HAP-1 (cell line): ENCODE results near the gene PRKAG2.

Source experiments
- DNase-seq, 2 experiments: peaks; one replicate each; pipeline ENCODE4 v3.0.0-alpha.2; 2016 to 2020; ENCODE audit warnings: low spot score in 2 of 2
- H3K27me3 ChIP-seq: fragments of 250-450 bp; sonication (Bioruptor Pico); 2 replicates; pipeline ENCODE4 v1.5.1; 2020; ENCODE audit warnings: low read depth, mild to moderate bottlenecking, moderate library complexity
- H3K36me3 ChIP-seq: fragments of 250-450 bp; sonication (Bioruptor Pico); replicated peaks from 2 replicates; pipeline ENCODE4 v1.5.1; 2020; ENCODE audit warnings: mild to moderate bottlenecking
- H3K4me1 ChIP-seq: fragments of 250-450 bp; sonication (Bioruptor Pico); 2 replicates; pipeline ENCODE4 v1.5.1; 2020; ENCODE audit warnings: mild to moderate bottlenecking
- H3K4me3 ChIP-seq: fragments of 250-450 bp; sonication (Bioruptor Pico); 2 replicates; pipeline ENCODE4 v1.5.1; 2020; ENCODE audit warnings: mild to moderate bottlenecking, moderate library complexity
- H3K9me3 ChIP-seq: fragments of 250-450 bp; sonication (Bioruptor Pico); 2 replicates; pipeline ENCODE4 v1.5.1; 2020; ENCODE audit warnings: mild to moderate bottlenecking, moderate library complexity
- in situ Hi-C: fragments of 300-500 bp; cut with MboI; formaldehyde crosslinking; loops from 3 replicates; pipeline ENCODE4 v1.14.3; 2020; ENCODE audit warnings: low sequenced_read_pairs, inconsistent platforms, mixed read lengths

The PRKAG2 gene

DNA sequence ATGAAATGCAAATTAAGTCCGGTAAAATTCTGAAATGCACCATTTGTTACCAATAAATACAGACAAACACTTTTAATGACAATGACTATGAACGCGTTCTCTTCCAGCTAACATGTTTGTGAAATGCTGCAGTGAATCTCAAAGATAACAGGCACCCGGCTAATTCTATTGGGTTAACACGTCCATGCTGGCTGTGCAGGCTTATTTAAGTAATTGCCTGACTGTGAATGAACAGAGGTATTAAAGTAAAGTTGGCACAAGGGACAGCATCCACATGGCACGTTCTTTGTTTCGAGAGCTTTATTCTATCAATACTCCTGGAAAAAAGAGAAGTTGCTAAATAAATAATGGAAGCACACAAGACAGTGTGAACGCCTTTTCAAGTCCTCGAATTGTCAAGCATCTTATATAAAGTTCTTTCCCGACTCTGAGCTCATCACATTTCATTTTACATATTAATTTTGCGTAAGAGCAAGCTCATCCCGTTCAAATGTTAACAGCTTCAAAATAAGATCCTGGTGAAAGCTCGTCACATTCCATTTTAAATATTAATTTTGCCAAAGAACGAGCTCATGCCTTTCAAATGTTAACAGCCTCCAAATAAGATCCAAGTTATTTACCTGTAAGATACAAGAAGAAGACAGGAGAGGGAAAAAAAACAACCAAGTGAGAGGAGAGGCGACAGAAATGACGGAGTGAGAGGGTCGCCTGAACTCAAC lies 245.9 kb downstream of the PRKAG2 start:
- in situ Hi-C loops = no loop called here
- peaks cover 5% of the 10 kb centered on the region; the same call in 1 of the 2 replicates for H3K9me3 ChIP-seq
- H3K36me3 ChIP-seq = no peaks in the 10 kb centered on the region
- H3K4me3 ChIP-seq = peak overlapping the region; percentile 46
- no peaks in the 10 kb centered on the region for H3K27me3 ChIP-seq
- DNase-seq = no peak
- peaks cover 20% of the 10 kb centered on the region for H3K4me1 ChIP-seq

DNA sequence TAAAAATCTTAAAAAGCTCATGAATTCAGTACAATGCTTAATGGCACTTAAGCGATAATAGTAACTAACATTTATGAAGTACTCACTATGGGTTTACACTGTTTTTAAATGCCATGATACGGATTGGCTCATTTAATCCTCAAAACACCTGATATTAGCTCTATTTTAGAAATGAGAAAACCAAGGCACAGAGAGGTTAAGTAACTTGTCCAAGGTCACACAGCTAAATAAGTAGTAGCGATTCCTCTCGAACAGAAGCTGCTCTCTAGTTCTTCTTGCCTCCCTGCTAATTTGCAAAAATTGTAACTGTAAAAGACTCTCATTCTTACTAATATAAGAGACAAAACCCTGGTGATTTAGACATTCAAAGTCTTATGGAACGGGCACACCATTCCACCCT lies 246.6 kb downstream of the PRKAG2 start:
- Histone ChIP-seq H3K9me3 (peaks cover 5% of the 10 kb centered on the region; the same call in 1 of the 2 replicates), H3K4me1 (peaks cover 20% of the 10 kb centered on the region), H3K27me3 (no peaks in the 10 kb centered on the region), H3K36me3 (no peaks in the 10 kb centered on the region), H3K4me3 (no peak overlapping the region)
- in situ Hi-C loops = no loop called here
- DNase-seq = no peak

DNA sequence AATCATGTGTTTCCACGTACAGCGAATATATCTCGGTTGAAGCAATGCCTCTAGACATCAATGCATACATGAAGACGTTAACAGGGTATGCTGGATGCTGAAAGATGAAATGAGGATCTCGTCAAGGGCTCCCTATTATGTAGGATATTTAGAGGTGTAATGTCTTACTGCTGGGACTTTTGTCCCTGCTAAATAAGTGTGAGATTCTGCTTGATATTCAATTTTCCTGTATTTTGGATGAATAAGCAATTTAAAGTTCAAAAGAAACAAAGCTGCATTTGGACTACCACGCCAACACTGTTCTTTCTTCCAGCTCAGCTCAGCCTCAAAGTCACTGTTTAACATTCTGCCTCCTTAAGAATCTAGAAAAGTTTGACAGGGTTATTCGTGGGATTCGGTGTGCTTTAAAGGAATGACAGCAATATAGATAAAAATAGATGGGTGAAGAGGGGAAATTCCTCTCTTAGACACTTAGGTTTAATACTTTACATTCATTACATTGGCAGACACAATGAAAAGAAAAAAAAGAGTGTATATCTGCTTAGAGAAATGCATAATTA lies 247.1 kb downstream of the PRKAG2 start:
- Histone ChIP-seq H3K4me1 (peaks cover 20% of the 10 kb centered on the region), H3K9me3 (peaks cover 5% of the 10 kb centered on the region; the same call in 1 of the 2 replicates), H3K27me3 (no peaks in the 10 kb centered on the region), H3K4me3 (no peak overlapping the region), H3K36me3 (no peaks in the 10 kb centered on the region)
- in situ Hi-C loops = no loop called here
- no peak for DNase-seq

GRCh38 chr7:151628846-151629604 lies 247.9 kb downstream of the PRKAG2 start:
- Histone ChIP-seq H3K27me3 (no peaks in the 10 kb centered on the region), H3K4me1 (peaks cover 20% of the 10 kb centered on the region), H3K36me3 (no peaks in the 10 kb centered on the region), H3K4me3 (no peak overlapping the region), H3K9me3 (peaks cover 5% of the 10 kb centered on the region; the same call in 1 of the 2 replicates)
- in situ Hi-C loops = no loop called here
- DNase-seq = peak; percentile 38 to 47

GRCh38 chr7:151626422-151627115 lies 250.3 kb downstream of the PRKAG2 start:
- peaks cover 20% of the 10 kb centered on the region for H3K4me1 ChIP-seq
- H3K9me3 ChIP-seq = no peaks in the 10 kb centered on the region
- in situ Hi-C loops = no loop called here
- no peak overlapping the region for H3K4me3 ChIP-seq
- H3K36me3 ChIP-seq = no peaks in the 10 kb centered on the region
- H3K27me3 ChIP-seq = no peaks in the 10 kb centered on the region
- peak in 1 of 2 experiments; percentile 34 for DNase-seq

DNA sequence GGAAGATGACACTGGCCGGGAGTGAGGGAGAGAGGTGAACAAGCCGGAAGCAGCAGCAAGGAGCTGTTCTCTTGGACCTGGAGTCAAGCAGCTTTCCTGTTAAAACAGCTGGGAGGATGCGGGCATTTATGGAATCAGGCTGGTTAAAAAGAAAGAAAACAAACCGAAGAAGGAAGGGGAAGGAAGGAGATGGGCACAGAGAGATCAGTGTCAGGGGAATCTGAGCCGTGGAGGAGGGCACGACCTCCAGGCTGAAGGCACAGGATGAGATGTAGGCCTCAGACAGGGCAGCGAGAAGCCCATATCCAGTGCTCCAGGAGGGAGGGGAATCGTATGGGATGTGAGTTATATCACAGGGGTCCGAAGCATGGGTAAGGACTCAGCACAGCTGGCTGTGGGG lies 251.3 kb downstream of the PRKAG2 start:
- no peak for DNase-seq
- no peaks in the 10 kb centered on the region for H3K27me3 ChIP-seq
- peaks cover 12% of the 10 kb centered on the region for H3K4me1 ChIP-seq
- no peak overlapping the region for H3K4me3 ChIP-seq
- H3K36me3 ChIP-seq = no peaks in the 10 kb centered on the region
- H3K9me3 ChIP-seq = no peaks in the 10 kb centered on the region
- in situ Hi-C loops = no loop called here

- Histone ChIP-seq H3K36me3 (no peaks in the 10 kb centered on the region), H3K27me3 (no peaks in the 10 kb centered on the region), H3K4me3 (no peak overlapping the region), H3K4me1 (peaks cover 9% of the 10 kb centered on the region), H3K9me3 (no peaks in the 10 kb centered on the region)
- no peak for DNase-seq
- in situ Hi-C loops = no loop called here
These were observed 252.5 kb downstream of the PRKAG2 start for GRCh38 chr7:151624246-151624928.

- H3K4me1 ChIP-seq = peaks cover 2% of the 10 kb centered on the region
- H3K4me3 ChIP-seq = no peak overlapping the region
- H3K27me3 ChIP-seq = no peaks in the 10 kb centered on the region
- in situ Hi-C loops = no loop called here
- no peaks in the 10 kb centered on the region for H3K36me3 ChIP-seq
- no peaks in the 10 kb centered on the region for H3K9me3 ChIP-seq
- DNase-seq = no peak
These were observed 253.1 kb downstream of the PRKAG2 start for GRCh38 chr7:151623766-151624165.

GRCh38 chr7:151621961-151622360 lies 255.0 kb downstream of the PRKAG2 start:
- Histone ChIP-seq H3K4me3 (no peak overlapping the region), H3K27me3 (no peaks in the 10 kb centered on the region), H3K36me3 (no peaks in the 10 kb centered on the region), H3K4me1 (no peaks in the 10 kb centered on the region), H3K9me3 (no peaks in the 10 kb centered on the region)
- DNase-seq = no peak
- in situ Hi-C loops = no loop called here

GRCh38 chr7:151616443-151617213 lies 260.3 kb downstream of the PRKAG2 start:
- no peaks in the 10 kb centered on the region for H3K27me3 ChIP-seq
- in situ Hi-C loops = no loop called here
- DNase-seq = no peak
- no peaks in the 10 kb centered on the region for H3K4me1 ChIP-seq
- no peaks in the 10 kb centered on the region for H3K9me3 ChIP-seq
- H3K36me3 ChIP-seq = no peaks in the 10 kb centered on the region
- no peak overlapping the region for H3K4me3 ChIP-seq

DNA sequence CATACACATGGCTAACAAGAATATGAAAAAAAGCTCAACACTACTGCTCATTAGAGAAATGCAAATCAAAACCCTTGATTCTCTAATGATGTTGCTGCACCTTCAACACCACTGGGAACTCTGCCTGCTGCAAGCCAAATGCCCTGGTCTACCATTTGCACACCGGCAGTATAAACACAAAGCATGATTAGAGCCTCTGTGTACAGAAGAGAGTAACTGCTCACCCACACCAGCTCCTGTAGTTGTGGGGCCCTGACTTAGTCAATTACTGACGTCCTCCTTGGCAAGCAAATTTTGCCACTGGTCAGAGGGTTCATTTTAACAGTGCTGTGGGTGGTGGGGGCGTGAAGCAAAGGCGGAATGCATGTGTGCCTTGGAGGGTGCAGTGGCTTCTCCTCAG lies 261.1 kb downstream of the PRKAG2 start:
- DNase-seq = no peak
- no peak overlapping the region for H3K4me3 ChIP-seq
- in situ Hi-C loops = no loop called here
- H3K9me3 ChIP-seq = no peaks in the 10 kb centered on the region
- no peaks in the 10 kb centered on the region for H3K36me3 ChIP-seq
- no peaks in the 10 kb centered on the region for H3K4me1 ChIP-seq
- H3K27me3 ChIP-seq = no peaks in the 10 kb centered on the region

- in situ Hi-C loops = no loop called here
- no peak overlapping the region for H3K4me3 ChIP-seq
- H3K9me3 ChIP-seq = no peaks in the 10 kb centered on the region
- no peaks in the 10 kb centered on the region for H3K36me3 ChIP-seq
- no peak for DNase-seq
- no peaks in the 10 kb centered on the region for H3K27me3 ChIP-seq
- no peaks in the 10 kb centered on the region for H3K4me1 ChIP-seq
These were observed 261.9 kb downstream of the PRKAG2 start for GRCh38 chr7:151615058-151615457.

DNA sequence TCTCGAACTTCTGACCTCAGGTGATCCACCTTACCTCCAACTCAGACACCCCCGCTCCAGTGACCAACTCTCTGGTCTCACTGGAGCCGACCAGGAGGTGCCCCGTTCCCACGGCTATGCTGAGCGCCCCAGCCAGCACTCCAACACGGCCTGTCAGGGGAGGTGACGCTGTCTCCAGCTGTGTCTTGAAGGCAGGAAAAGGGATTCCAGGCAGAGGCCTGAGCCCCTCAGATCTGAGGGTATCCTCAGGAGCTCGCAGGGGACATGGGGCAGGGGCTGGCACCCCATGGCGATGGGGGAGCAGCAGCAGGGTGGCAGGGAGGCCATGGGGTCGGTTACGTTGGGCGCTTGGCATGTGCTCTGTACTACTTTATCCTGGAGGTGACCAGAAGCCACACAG lies 262.9 kb downstream of the PRKAG2 start:
- DNase-seq = no peak
- in situ Hi-C loops = no loop called here

More for the DNA sequence above, 262.9 kb downstream of the PRKAG2 start:
- Histone ChIP-seq H3K9me3 (no peaks in the 10 kb centered on the region), H3K4me3 (no peak overlapping the region), H3K27me3 (no peaks in the 10 kb centered on the region), H3K36me3 (no peaks in the 10 kb centered on the region), H3K4me1 (no peaks in the 10 kb centered on the region)
